Right ventricle myocardium superior (tissue), 1 donor: ENCODE data around the gene LPXN. TPM values are rescaled to one million over a fixed set of nuclear protein-coding genes. Genes with fewer than 3 reads are reported as not detected.
A peak's percentile ranks its signal among the peaks of the same experiment; 100 is the strongest.

Experiments
- ATAC-seq: fragments of 200-7000 bp; cut with Tn5 transposase; one replicate; pipeline ENCODE4 v1.9.1; 2020; ENCODE audit warnings: mild to moderate bottlenecking; ENCODE audit not compliant: poor library complexity
- DNase-seq: peaks from one replicate; pipeline ENCODE4 v3.0.0-alpha.2; 2020
- intact Hi-C: fragments of 100-400 bp; cut with DNase I; formaldehyde crosslinking; loops from one replicate; pipeline ENCODE4 v1.11.2; 2022
- total RNA-seq: library from RNA; stranded (reverse); fragmentation: NEBNext Ultra II Directional; extraction: Animal tissue kit (Norgen Biotek cat#: 25700); gene quantifications from one replicate; pipeline ENCODE4 v1.2.1, GENCODE V29; 2021
- donor health status: DM: no; HTN: yes; CAD: no; lungs with severe emphysema.

The LPXN gene
- total RNA-seq, 1 donor from 2014 or later: 3.1 TPM

DNA sequence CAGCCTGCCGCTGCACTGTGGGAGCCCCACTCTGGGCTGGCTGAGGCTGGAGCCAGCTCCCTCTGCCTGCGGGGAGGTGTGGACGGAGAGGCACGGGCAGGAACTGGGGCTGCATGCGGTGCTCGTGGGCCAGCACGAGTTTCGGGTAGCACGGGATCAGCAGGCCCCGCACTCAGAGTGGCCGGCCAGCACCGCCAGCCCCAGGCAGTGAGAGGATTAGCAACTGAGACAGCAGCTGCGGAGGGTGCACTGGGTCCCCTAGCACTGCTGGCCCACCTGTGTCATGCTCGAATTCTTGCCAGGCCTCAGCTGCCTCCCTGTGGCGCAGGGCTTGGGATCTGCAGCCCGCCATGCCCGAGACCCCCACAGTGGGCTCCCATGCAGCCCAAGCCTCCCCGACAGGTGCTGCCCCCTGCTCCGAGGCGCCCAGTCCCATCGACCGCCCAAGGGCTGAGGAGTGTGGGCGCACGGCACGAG, 43.8 kb downstream of the LPXN start:
- no peak for DNase-seq
- ATAC-seq: no peak
- intact Hi-C loops: no loop called here

DNA sequence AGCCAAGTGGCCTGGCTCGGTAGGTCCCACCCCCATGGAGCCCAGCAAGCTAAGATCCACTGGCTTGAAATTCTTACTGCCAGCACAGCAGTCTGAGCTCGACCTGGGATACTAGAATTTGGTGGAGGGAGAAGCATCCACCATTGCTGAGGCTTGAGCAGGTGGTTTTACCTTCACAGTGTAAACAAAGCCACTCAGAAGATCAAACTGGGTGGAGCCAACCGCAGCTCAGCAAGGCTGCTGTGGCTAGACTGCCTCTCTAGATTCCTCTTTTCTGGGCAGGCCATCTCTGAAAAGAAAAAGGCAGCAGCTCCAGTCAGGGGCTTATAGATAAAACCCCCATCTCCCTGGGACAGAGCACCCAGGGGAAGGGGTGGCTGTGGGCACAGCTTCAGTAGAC, 45.4 kb downstream of the LPXN start:
- DNase-seq: no peak
- intact Hi-C loops: no loop called here
- no peak for ATAC-seq

DNA sequence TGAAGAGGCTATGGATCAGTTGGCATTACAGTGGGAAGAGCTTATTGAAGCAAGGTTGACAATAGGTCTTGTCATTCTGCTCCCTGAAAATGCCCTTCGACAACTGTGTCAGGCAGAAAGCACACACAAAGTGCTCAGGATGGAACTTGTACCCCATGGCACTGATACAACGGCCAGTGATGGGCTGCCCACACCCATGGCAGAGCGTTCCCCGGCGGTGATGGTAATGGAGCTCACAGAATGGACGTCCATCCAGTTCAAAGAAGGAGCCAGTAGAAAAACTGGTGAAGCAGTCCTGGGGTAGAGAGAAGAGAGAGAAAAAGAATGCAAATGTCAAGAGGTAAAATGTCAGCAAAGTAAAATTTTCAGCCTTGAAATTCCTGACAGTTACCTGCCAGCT, 48.2 kb downstream of the LPXN start:
- DNase-seq (no peak), ATAC-seq (no peak)
- intact Hi-C loops: no loop called here

DNA sequence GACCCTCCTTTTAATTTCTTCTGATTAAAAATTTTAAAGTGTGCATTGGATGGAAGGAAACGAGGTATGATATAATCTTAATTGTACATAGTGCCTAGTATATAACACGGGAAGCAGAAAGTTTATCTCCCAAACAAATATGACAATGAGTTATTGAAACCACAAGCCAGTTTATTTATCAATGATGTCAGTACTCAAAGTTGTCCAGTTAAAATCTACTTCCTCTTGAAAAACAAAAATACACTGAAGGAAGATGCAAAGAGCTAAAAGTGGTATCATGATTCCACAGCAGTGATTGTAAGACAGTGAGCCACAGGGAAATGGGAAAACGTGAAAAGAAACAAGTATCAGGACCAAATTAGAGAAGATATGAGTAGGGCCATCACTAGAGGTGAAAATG, 48.9 kb downstream of the LPXN start:
- ATAC-seq: no peak
- no peak for DNase-seq
- intact Hi-C loops: no loop called here

DNA sequence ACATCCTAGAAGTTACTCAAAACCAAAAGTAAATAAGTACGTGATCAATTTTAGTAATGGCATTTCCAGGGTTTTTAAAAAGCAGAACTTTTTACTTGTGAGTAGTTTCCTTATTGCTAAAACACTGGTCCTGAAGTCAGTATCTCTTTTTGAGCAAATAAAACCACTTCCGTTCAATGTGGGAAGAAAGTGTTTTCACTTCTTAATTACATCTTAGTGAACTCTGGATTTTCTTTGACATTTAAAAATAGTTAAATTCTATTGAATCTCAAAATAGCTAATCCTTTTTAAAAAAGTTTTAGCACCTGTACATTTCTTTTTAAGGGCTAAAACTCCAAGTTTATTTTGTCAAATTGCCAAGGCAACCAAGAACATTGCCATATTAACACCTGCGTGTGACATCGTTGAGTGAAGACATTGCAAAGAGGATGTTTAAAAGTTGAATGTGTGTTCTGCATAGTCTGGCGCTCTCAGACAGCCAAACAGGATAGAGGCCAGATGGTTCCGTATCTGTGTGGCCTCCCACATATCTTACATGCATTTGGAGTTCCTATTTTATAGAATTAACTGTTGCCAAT, 50.5 kb downstream of the LPXN start:
- ATAC-seq (peak; percentile 58), DNase-seq (no peak)
- intact Hi-C loops: no loop called here

DNA sequence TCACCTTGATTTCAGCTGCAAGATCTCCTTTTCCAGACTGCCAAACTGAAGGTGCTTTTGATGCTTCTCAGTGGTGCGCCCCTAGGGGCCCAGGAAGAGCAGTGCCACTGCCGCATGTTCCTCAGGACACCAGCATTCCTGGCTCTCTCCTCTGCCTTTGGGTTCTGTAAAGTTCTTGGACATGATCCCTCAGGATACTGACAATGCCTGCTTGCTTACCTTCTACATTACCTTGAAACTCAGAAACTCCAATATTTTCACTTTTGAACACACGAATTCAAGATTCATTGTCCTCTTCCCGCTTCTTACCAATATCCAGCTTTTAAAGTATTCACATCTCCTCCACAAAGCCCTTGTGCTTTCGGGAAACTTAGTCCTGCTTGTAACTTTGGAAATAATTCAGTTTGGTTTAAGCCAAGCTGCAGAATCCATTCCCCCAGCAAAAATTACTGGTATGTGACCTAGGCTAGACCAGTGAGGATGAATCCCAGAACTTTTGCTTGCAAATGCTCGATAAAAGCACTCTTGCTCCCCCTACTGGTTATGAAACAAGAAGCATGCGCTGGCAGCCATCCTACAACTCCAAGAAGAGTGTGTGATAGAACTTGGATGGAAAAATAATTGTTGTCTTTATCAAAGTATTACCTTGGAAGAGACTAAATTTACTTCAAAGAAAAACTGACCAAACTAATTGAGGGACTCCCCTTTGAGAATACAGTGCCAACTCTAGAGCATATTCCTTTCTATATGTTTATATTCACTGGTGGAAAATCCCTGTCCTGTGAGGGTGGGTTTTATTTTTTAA, 51.2 kb downstream of the LPXN start:
- intact Hi-C loops: no loop called here
- DNase-seq: peak; percentile 61
- ATAC-seq: peak; percentile 94

DNA sequence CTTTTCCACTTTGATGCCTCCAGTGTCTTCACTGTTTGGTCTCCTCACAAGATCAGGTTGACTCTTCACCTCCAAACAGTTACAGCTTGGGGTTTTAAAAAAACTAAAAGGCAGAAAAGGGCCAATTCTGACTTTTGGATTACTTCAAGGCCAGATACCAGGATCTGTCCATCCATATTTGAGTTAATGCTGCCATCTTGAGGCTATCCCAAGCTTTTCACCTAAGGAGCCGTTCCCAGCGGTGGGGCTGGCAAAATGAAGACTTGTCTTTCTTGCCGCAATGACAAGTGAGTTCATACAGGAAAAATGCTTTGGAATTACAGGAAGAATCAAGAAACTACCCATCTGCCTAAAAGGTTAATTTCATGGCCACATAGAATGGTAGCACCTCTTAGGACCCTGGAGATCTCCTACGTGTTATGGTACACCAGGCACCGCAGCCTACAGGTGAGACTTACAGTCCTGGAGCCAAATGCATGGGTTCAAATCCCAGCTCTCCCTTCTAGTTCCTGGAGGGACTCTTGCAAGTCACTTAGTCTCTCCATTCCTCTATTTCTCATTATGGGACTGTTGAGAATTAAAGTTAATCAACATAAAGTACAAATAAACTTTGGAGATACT, 61.8 kb downstream of the LPXN start:
- DNase-seq (no peak), ATAC-seq (peak; percentile 68)
- intact Hi-C loops: no loop called here

DNA sequence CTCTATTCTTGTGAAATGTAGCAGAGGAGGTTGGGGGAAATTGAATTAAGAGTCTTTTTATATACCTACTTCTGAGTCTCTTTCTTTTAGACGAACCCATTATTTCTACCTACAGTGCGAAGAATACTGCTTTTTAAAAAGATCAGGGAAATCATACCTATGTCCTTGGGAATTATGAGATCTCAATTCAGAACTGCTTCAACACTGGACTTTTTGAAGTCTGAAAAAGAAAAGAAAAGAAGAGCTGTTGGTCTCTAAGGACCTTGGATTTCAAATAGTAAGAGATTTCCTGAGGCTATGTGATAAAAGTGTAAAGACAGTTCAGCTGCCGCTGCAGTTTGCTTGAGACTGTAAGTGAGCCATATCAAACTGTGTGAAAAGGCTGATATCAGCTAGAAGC, 64.0 kb downstream of the LPXN start:
- DNase-seq (no peak), ATAC-seq (no peak)
- intact Hi-C loops: no loop called here

DNA sequence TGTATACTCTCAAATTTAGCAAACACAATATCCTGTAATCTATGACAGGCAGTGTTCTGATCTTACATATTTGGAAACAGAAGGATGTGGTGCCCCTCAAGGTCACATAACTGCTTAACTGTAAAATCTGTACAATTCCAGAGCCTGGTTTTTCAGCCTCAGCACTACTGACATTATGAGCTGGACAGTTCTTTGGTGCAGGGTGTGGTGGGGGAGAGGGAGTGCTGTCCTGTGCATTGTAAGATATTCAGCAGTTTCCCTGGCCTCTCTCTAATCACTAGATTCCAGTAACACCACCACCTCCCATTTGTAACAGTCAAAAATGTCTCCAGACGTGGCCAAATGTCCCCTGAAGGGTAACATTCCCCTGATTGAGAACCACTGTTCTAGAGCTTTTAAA, 65.9 kb downstream of the LPXN start:
- DNase-seq (no peak), ATAC-seq (no peak)
- intact Hi-C loops: no loop called here

DNA sequence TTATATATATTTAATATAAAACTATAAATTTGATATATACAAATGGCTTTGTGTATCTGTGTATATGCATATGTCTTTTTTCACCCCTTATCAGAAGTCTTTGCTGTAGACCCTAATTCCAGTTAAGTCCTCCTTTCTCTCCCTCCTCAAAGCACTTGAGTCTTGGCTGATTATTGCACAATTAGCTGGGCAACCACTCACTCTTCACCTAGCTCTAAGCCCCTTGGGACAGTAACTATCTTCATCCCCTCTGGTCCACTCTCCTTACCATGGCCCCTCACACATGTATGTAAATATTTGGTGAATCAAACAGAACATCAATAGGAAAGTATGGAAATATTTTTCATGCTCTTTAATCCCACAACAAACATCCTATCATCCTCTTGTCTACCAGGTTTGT, 66.8 kb downstream of the LPXN start:
- intact Hi-C loops: no loop called here
- DNase-seq (no peak), ATAC-seq (no peak)

DNA sequence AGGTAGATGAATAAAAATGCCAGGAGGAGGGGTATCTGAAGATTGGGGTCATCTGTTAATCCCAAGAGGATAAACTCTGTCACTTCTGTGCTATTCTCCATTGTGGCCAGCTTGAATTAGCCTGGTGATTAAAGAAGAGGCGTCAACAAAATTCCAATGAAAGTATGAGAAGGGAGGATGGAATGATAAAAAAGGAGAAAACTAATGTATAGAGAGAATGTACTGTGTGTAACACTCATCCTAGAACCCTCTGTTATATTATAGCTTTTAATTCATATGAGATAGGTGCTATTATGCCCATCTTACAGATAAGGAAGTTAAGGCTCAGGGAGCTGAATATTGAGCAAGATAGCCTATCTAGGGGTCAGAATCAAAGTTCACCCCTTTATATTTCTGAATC, 67.7 kb downstream of the LPXN start, which contains the start of gene OR5B21:
Gene OR5B21 (minus strand): TSS at position 101 of the 400 bp plus-strand sequence. CDS start 0 bp downstream, at position 101.
- ATAC-seq (no peak), DNase-seq (no peak)
- intact Hi-C loops: no loop called here

DNA sequence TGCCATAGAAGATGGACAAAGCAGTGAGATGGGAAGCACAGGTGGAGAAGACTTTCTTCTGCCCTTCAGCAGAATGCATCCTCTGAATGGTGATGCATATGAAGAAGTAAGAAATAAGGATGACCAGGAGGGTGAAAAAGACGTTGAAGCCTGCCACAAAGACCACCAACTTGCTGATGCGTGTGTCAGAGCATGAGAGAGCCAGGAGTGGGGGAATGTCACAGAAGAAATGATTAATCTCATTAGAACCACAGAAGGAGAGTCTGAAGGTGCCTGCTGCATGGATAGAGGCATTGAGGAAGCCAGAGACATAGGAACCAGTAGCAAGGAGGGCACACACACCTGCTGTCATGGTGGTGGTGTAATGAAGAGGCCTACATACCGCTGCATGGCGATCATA, 68.3 kb downstream of the LPXN start:
- ATAC-seq: no peak
- intact Hi-C loops: no loop called here
- no peak for DNase-seq

DNA sequence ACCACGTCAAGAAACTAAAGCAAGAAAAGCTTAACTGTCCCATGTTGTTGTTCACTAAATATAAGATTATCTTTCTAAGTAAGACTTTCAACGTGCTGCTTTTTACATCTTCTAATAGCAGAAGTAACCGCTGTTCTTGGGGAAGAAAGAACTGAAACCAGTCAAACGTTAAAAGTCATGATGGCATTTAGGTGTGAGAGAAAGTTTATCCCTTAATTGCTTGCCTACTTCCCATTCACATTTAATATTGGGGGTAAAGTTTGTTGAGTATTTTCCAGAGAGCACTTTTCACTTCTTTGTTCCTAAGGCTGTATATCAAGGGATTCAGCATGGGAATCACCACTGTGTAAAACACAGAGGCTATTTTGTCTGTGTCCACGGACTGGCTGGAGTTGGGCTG, 68.7 kb downstream of the LPXN start:
- intact Hi-C loops: no loop called here
- DNase-seq (no peak), ATAC-seq (no peak)

DNA sequence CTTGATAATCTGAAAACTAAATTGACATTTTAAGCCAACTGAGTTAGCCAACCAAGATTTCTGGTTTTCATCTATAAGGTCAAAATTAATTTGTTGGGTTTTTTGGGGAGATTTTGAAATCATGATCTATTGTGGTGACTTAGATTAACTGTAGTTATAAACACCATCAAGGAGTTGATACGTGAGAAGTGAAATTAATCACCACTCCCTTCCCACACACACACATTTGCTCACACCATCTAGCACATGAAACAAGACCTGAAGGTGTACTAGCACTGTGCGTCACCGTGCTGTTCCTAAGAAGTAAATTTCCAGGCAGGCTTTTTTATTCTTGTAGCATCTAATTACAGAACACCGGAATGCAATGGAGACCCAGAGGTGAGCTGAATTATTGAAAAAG, 69.8 kb downstream of the LPXN start:
- DNase-seq: no peak
- ATAC-seq: no peak
- intact Hi-C loops: no loop called here

DNA sequence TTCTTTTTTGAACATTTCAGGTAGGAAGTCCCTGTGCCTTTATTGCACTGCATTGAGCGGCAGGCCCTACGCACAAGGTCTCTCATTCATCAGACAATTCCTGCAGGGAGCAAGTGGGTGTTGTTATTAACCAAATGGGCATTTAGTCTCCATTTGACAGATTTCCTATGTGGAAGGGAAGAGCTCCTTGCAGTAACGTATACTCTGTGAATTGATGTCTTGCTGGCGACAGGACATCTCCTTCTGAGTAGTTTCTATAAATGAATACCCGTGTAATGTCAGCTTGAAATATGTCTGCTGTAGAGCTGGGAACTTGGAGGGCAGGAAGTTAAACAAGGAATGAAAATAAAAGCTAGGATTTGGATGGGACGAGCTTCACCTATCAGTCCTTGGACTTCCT, 71.4 kb downstream of the LPXN start:
- ATAC-seq (no peak), DNase-seq (no peak)
- intact Hi-C loops: no loop called here

DNA sequence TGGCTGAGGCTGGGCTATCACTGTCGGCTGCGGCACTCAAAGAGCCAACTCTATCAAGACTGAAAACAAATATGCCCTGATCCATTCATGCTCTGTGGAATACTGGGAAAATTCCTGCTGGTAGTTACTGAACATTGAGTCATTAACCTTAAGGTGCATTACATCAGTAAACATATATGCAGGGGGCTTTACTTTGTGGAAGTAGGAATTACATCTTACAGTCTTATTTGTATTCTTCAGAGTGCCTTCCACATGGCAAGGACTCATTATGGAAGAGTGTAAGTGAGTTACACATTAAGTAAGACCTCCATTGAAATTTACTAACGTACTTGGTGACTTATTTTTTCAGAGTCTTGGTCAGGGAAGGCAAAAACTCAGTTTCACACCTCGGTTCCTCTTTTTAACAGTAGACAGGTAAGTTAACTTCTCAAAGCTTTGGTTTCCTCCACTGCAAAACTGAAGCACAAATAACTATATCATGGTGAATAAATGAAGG, 72.2 kb downstream of the LPXN start:
- no peak for ATAC-seq
- intact Hi-C loops: no loop called here
- DNase-seq: no peak

DNA sequence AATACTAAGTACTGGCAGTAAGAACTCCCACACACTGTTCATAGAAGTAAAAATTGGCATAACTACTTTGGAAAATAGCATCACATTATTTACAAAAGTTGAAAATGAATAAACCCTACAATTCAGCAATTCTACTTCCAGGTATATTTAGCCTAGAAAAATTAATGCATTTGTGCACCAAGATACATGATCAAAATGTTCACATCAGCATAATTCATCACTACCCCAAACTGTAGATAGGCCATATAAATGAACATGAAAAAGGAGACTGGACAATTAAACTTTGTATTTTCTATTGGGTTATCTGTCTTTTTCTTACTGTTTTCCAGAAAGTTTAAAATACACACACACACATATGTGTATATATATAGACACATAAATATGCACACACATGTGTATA, 73.7 kb downstream of the LPXN start:
- DNase-seq (no peak), ATAC-seq (no peak)
- intact Hi-C loops: no loop called here

DNA sequence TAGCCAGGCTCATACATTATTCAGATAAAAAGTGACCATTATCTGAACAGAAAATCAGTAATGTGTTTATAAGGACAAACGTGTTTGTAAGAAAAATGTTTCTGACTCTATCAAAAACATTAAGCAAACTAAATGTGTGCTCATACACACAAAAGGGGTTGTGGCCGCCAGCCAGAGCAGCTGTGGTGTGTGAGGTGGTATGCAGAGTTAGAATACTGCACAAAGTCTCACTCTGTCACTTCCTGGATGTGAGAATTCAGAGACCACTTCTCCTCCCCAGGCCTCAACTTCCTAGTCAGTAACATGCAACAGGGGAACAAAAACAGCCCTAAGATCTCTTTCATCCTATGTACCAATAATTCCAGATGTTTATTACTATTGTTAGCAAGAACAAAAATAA, 77.2 kb downstream of the LPXN start:
- intact Hi-C loops: no loop called here
- ATAC-seq: no peak
- DNase-seq: no peak

DNA sequence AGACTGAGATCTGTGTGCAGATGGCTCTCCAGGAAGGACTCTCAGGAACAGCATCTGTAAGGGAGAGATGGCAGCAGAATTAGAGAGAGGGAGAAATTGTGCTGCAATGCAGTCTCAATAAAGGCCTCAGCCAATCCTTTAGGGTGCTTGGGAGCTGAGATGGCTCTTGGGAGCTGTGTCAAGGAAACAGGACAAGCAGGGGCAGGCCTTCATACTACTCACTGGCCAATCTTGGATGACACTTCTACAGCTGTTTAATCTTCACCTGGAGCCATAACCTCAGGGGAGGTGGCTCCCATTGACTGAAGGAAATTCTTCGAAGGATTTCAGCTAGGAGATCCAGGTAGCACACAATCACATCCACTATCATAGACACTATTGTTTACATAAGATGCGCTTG, 77.7 kb downstream of the LPXN start:
- intact Hi-C loops: no loop called here

DNA sequence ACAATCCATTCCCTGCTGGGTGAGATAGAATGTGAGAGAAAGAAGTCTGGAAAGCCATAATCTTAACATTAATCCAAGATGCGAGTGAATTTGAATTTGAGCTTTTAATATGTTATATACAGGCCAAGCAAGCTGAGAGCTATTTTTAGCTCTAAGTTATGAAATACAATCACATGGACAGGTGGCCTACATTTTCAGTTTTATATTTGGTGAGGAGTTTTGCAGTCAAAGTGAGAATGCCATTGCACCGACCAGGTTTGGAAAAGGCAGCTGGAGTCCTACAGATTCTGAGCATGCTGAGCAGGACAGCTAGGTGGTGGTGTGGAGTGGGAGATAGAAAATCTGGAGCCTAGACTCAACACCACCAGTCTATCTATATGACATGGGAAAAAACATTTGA, 79.8 kb downstream of the LPXN start:
- ATAC-seq: peak; percentile 41
- intact Hi-C loops: no loop called here

More for the DNA sequence above, 77.7 kb downstream of the LPXN start:
- DNase-seq: no peak
- ATAC-seq: no peak

More for the DNA sequence above, 79.8 kb downstream of the LPXN start:
- DNase-seq: no peak
